Breast epithelium (tissue), 3 donors: ENCODE results near the gene THUMPD1.

Experiments
- CTCF ChIP-seq, 3 donors: fragments of 450-650 bp; IDR thresholded peaks; one replicate each; pipeline ENCODE4 v1.5.1; 2016 to 2017; ENCODE audit warnings: antibody characterized with exemption in 3 of 3, mild to moderate bottlenecking in 3 of 3, moderate library complexity in 3 of 3
- POLR2A ChIP-seq: fragments of 450-650 bp; IDR thresholded peaks from one replicate; pipeline ENCODE4 v1.6.1; 2016; ENCODE audit warnings: antibody characterized with exemption, mild to moderate bottlenecking, moderate library complexity

- no peak for TF ChIP-seq CTCF (IDR thresholded peaks at IDR 0.05)
- TF ChIP-seq POLR2A: no peak
Observed at GRCh38 chr16:20743591-20743990, 2.0 kb upstream of the THUMPD1 start.
